ENCODE results near the gene EMILIN2.

DNA sequence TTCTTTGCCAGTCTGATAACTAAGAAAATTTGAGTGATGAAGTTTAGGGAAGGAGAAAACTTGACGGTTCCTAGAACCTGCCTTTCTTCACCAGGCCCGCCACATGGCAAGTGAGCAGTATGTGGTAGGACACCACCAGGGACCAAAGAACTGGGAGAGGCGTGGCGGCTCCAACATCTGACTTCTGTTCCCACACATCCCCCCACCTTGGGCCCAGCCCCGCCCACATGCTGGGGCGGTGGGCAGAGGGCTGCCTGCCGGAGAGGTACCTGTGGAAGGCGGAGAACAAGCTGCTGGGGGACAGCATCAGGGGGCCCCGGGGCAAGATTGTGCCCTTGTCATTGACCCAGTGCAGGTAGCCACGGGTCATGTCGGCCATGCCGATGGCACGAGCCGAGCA is 75.0 kb downstream of the EMILIN2 start:
- TF ChIP-seq CTCF (IDR thresholded peaks at IDR 0.05) (no peak), POLR2A (IDR thresholded peaks at IDR 0.05) (no peak), EP300 (IDR thresholded peaks at IDR 0.05) (no peak)
